Uterus (tissue), 4 donors: Measurements from ENCODE around the gene SNURF. TPM values are rescaled to one million over a fixed set of nuclear protein-coding genes. Genes with fewer than 3 reads are reported as not detected.

Experiments
- DNase-seq, 2 donors: peaks; one replicate each; pipeline ENCODE4 v3.0.0-alpha.2; 2019 to 2020
- H3K27ac ChIP-seq, 2 donors: fragments of 200-600 bp; sonication (generic); 1 replicate in 1 of 2; 2 replicates in 1 of 2; pipeline ENCODE4 v1.5.1; 2016 to 2018
- H3K27me3 ChIP-seq, 2 donors: fragments of 200-600 bp; sonication (generic); one replicate each; pipeline ENCODE4 v1.5.1; 2018 to 2019; ENCODE audit warnings: control low read depth in 1 of 2
- H3K36me3 ChIP-seq, 2 donors: fragments of 200-600 bp; sonication (generic); one replicate each; pipeline ENCODE4 v1.5.1; 2019; ENCODE audit warnings: control low read depth in 1 of 2
- H3K4me1 ChIP-seq, 2 donors: fragments of 200-600 bp; sonication (generic); one replicate each; pipeline ENCODE4 v1.5.1; 2018 to 2019; ENCODE audit warnings: control low read depth in 1 of 2
- H3K4me3 ChIP-seq, 2 donors: fragments of 200-600 bp; sonication (generic); 1 replicate in 1 of 2; 2 replicates in 1 of 2; pipeline ENCODE4 v1.5.1; 2018 to 2019; ENCODE audit warnings: mild to moderate bottlenecking in 1 of 2
- H3K9me3 ChIP-seq, 2 donors: fragments of 200-600 bp; sonication (generic); one replicate each; pipeline ENCODE4 v1.5.1; 2019; ENCODE audit warnings: control low read depth in 1 of 2
- POLR2A ChIP-seq, 2 donors: fragments of 450-650 bp; IDR thresholded peaks; one replicate each; pipeline ENCODE4 v1.6.1; 2016; ENCODE audit warnings: antibody characterized with exemption in 2 of 2, mild to moderate bottlenecking in 1 of 2, moderate library complexity in 1 of 2
- intact Hi-C: fragments of 100-400 bp; cut with DNase I; formaldehyde crosslinking; loops from one replicate; pipeline ENCODE4 v1.15.1; 2023; ENCODE audit warnings: low total_unique reads
- total RNA-seq, 4 donors: library from RNA; depleted of rRNA in 3 of 4; stranded (reverse); fragments of >200 nt in 3 of 4; gene quantifications; one replicate each; pipeline versions ENCODE4 v1.1.0 to v1.2.4, GENCODE V29; 2014 to 2023
- TF ChIP-seq, protein P1 (sequence below), 4 experiments: fragments of 200-600 bp in 2 of 4; fragments of 450-650 bp in 2 of 4; sonication (generic) in 2 of 4; IDR thresholded peaks; one replicate each; pipeline ENCODE4 v1.5.1; 2016 to 2019; ENCODE audit warnings: antibody characterized with exemption in 4 of 4, mild to moderate bottlenecking in 2 of 4, moderate library complexity in 1 of 4
- donor health status: DM: yes; HTN: yes; CAD: no.

The SNURF gene
- total RNA-seq, 4 donors from 2014 or later = 1.5 to 23.2 (median 22.0) TPM

DNA sequence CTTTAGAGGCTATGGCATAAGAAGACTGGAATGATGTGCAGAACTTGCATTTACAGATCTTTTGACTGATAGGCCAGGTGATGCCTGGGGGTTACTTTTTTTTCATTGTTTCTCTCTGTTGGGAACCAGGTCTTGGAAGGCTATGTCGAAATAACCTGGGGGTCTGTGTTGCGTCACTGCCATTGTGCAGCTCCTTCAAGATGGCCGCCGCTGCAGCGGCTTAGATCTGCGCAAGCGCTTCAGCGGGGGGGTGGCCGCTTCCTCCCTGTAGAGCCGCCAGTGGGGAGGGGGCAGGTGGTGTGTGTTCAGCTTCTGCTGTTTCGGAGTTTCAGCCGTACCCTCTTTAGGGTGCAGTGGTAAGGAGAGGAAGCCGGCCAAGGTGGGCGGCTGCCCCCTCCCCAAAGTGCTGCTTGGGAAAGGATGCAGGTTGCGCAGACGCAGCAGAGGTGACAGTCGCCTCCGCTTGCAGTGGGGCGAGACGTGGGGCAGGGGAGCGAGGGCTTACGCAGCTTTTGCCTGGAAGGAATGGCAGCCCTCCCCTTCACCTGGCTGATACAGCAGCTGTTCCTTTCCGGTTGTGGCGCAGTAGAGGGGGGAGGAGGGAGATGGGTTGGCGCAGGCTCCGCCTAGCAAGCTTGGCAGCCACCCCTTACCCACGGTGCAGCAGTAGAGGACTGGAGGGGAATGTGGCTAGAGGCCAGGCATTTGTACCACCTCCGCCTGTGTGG, 1.5 kb downstream of the SNURF start:
- H3K4me3 ChIP-seq = peak overlapping the region; percentile 60 to 75
- H3K4me1 ChIP-seq = no peaks in the 10 kb centered on the region
- H3K9me3 ChIP-seq = no peaks in the 10 kb centered on the region
- peak; percentile 58 to 79 for DNase-seq
- H3K36me3 ChIP-seq = no peaks in the 10 kb centered on the region
- intact Hi-C loops = no loop called here
- H3K27me3 ChIP-seq = no peaks in the 10 kb centered on the region
- peak; percentile 5 to 19 for TF ChIP-seq POLR2A (IDR thresholded peaks at IDR 0.05)
- TF ChIP-seq, protein P1, sequence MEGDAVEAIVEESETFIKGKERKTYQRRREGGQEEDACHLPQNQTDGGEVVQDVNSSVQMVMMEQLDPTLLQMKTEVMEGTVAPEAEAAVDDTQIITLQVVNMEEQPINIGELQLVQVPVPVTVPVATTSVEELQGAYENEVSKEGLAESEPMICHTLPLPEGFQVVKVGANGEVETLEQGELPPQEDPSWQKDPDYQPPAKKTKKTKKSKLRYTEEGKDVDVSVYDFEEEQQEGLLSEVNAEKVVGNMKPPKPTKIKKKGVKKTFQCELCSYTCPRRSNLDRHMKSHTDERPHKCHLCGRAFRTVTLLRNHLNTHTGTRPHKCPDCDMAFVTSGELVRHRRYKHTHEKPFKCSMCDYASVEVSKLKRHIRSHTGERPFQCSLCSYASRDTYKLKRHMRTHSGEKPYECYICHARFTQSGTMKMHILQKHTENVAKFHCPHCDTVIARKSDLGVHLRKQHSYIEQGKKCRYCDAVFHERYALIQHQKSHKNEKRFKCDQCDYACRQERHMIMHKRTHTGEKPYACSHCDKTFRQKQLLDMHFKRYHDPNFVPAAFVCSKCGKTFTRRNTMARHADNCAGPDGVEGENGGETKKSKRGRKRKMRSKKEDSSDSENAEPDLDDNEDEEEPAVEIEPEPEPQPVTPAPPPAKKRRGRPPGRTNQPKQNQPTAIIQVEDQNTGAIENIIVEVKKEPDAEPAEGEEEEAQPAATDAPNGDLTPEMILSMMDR (IDR thresholded peaks at IDR 0.05) = no peak
- peak overlapping the region; percentile 84 to 95 for H3K27ac ChIP-seq

DNA sequence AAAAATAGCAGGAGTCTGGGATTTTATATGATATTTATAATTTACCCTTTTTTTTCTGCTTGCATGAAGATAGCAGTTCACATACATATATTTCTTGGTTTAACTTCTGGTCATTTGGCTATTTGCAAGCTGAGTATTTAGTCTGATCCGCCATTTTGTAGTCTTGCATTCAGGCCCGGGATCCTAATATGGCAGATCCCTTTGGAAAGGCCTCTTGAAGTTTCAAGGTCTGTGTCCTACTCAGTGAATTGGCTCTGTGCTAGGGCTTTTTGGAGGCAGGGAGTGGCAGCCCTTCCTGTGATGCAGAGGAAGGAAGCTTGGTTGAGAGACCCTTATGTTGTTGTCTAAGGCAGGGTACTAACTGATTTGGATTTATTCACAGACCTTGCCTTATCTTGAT, 2.9 kb downstream of the SNURF start:
- Histone ChIP-seq H3K9me3 (no peaks in the 10 kb centered on the region), H3K4me1 (no peaks in the 10 kb centered on the region), H3K36me3 (no peaks in the 10 kb centered on the region), H3K27ac (no peak overlapping the region), H3K4me3 (no peak overlapping the region), H3K27me3 (no peaks in the 10 kb centered on the region)
- DNase-seq = no peak
- no peak for TF ChIP-seq POLR2A (IDR thresholded peaks at IDR 0.05)
- TF ChIP-seq, protein P1 (IDR thresholded peaks at IDR 0.05) = no peak
- intact Hi-C loops = no loop called here

DNA sequence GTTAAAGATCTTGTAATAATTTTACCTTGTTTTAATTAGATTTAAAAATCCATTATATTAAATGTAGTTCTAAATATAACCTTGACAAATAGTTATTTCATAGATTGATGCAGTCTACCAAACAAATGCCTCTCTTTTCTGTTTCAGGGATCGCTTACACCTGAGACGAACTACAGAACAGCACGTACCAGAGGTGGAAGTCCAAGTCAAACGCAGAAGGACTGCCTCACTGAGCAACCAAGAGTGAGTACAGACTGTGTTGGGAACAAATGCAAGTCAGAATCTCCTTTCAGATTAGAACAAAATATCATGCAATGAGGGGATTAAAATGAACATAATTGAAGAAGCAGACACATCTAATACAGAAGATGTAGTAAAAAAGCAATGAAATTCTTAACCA, 7.2 kb downstream of the SNURF start:
- H3K27me3 ChIP-seq = no peaks in the 10 kb centered on the region
- TF ChIP-seq POLR2A (IDR thresholded peaks at IDR 0.05) = no peak
- TF ChIP-seq, protein P1 (IDR thresholded peaks at IDR 0.05) = no peak
- intact Hi-C loops = no loop called here
- no peaks in the 10 kb centered on the region for H3K9me3 ChIP-seq
- no peak overlapping the region for H3K27ac ChIP-seq
- no peak for DNase-seq
- H3K4me1 ChIP-seq = no peaks in the 10 kb centered on the region
- H3K4me3 ChIP-seq = no peak overlapping the region
- H3K36me3 ChIP-seq = no peaks in the 10 kb centered on the region

DNA sequence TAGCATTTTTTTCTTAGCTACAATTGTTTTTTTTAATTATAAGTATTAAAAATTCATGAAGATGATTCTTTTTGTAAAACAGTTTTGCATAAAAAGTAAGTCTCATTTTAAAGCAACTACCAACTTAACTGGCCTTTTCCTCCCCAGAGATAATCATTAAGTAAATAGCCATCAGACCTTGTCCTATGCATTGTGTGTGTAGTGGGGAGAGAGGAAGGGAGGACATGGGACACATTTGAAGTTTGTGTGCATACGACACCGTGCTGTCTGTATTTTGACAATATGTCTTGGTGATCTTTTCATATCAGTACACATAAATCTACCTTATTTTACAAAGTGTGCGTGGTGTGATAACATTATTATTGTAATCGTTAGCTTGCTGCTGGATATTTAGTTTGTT, 8.1 kb downstream of the SNURF start:
- Histone ChIP-seq H3K4me3 (no peak overlapping the region), H3K36me3 (no peaks in the 10 kb centered on the region), H3K4me1 (no peaks in the 10 kb centered on the region), H3K9me3 (peaks cover 0 to 3% of the 10 kb centered on the region in 2 donors), H3K27ac (no peak overlapping the region), H3K27me3 (no peaks in the 10 kb centered on the region)
- DNase-seq = no peak
- intact Hi-C loops = no loop called here
- no peak for TF ChIP-seq POLR2A (IDR thresholded peaks at IDR 0.05)
- TF ChIP-seq, protein P1 (IDR thresholded peaks at IDR 0.05) = no peak

DNA sequence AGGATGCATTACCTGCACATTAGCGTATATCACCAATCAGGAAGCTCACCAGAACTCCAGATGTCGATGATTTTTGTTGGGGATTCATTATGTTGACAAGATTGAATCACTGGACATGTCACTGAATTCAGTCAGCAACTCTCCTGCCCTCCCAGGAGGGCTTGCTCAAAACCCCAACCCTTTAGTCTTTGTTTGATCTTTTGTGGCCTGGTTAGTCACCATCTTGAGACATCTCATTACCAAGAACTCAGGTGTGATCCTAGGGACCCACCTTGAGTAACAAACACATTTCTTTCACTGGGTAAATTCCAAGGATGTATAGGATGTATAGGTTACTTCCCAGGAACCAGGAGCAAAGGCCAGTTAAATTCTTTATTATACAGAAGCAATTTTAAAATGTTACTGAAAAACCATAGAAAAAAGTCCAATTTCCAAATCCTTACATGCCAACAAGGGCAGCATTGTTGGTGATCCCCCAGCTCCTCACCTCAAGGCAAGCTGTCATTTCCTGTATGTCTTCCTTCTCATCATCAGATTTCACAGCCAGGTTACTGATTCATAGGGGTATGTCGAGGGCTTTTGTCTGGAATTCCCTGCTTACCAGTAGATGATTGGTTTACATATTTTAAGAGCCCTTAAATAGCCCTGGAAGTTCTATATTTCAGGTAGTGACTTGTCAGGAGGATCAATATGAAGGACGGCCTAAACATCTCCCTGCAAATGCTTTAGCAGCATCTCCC, 11.7 kb downstream of the SNURF start:
- intact Hi-C loops = no loop called here
- Histone ChIP-seq H3K36me3 (no peaks in the 10 kb centered on the region), H3K27ac (no peak overlapping the region), H3K27me3 (no peaks in the 10 kb centered on the region), H3K4me3 (no peak overlapping the region), H3K9me3 (peaks cover 0 to 3% of the 10 kb centered on the region in 2 donors), H3K4me1 (no peaks in the 10 kb centered on the region)
- TF ChIP-seq POLR2A (IDR thresholded peaks at IDR 0.05) = no peak
- TF ChIP-seq, protein P1 (IDR thresholded peaks at IDR 0.05) = no peak
- no peak for DNase-seq
